Neural progenitor cell (in vitro differentiated cells): Measurements from ENCODE around the gene MYO18B. TPM values are rescaled to one million over a fixed set of nuclear protein-coding genes. Genes with fewer than 3 reads are reported as not detected.
A peak's percentile ranks its signal among the peaks of the same experiment; 100 is the strongest.

Source experiments
- DNase-seq: peaks from one replicate; pipeline ENCODE4 v3.0.0-alpha.2; 2016; ENCODE audit warnings: low spot score
- H2AFZ ChIP-seq: fragments of 200-600 bp; sonication (generic); replicated peaks from 2 replicates; pipeline ENCODE4 v1.6.1; 2016; ENCODE audit warnings: antibody characterized with exemption
- H3F3A ChIP-seq: fragments of 200-600 bp; sonication (generic); 2 replicates; pipeline ENCODE4 v1.6.1; 2016; ENCODE audit warnings: antibody characterized with exemption, low read depth
- H3K27ac ChIP-seq: fragments of 200-600 bp; sonication (generic); 2 replicates; pipeline ENCODE4 v1.5.1; 2016; ENCODE audit warnings: mild to moderate bottlenecking
- H3K27me3 ChIP-seq: fragments of 200-600 bp; sonication (generic); 2 replicates; pipeline ENCODE4 v1.6.1; 2016; ENCODE audit warnings: mild to moderate bottlenecking, moderate library complexity
- H3K36me3 ChIP-seq: fragments of 200-600 bp; sonication (generic); 2 replicates; pipeline ENCODE4 v1.5.1; 2016
- H3K4me1 ChIP-seq: fragments of 200-600 bp; sonication (generic); 2 replicates; pipeline ENCODE4 v1.6.1; 2016; ENCODE audit warnings: mixed run types
- H3K4me2 ChIP-seq: fragments of 200-600 bp; sonication (generic); 2 replicates; pipeline ENCODE4 v1.6.1; 2016
- H3K4me3 ChIP-seq: fragments of 200-600 bp; sonication (generic); 2 replicates; pipeline ENCODE4 v1.5.1; 2016
- H3K79me2 ChIP-seq: fragments of 200-600 bp; sonication (generic); 2 replicates; pipeline ENCODE4 v1.6.1; 2016; ENCODE audit warnings: low read depth
- H3K9ac ChIP-seq: fragments of 200-600 bp; sonication (generic); 2 replicates; pipeline ENCODE4 v1.6.1; 2016
- H3K9me3 ChIP-seq: fragments of 200-600 bp; sonication (generic); 2 replicates; pipeline ENCODE4 v1.5.1; 2016; ENCODE audit warnings: low read depth
- H4K20me1 ChIP-seq: fragments of 200-600 bp; sonication (generic); 2 replicates; pipeline ENCODE4 v1.6.1; 2016; ENCODE audit warnings: low read depth
- H3K27ac Mint-ChIP-seq: 3 replicates; pipeline ENCODE4 v1.8.0; 2021; ENCODE audit warnings: mixed read lengths
- H3K27me3 Mint-ChIP-seq: 2 replicates; pipeline ENCODE4 v1.8.0; 2022; ENCODE audit warnings: low read depth, mild to moderate bottlenecking, inconsistent platforms, moderate library complexity, mixed read lengths; ENCODE audit not compliant: insufficient read depth
- H3K36me3 Mint-ChIP-seq: 3 replicates; pipeline ENCODE4 v1.8.0; 2021; ENCODE audit warnings: mixed read lengths
- H3K4me1 Mint-ChIP-seq: 3 replicates; pipeline ENCODE4 v1.8.0; 2021; ENCODE audit warnings: mixed read lengths
- H3K4me3 Mint-ChIP-seq: 3 replicates; pipeline ENCODE4 v1.8.0; 2021; ENCODE audit warnings: mild to moderate bottlenecking, moderate library complexity, mixed read lengths
- H3K9me3 Mint-ChIP-seq: 3 replicates; pipeline ENCODE4 v1.8.0; 2020; ENCODE audit warnings: mixed read lengths
- CTCF ChIP-seq: fragments of 200-600 bp; sonication (generic); IDR thresholded peaks from 2 replicates; pipeline ENCODE4 v1.5.1; 2017; ENCODE audit warnings: antibody characterized with exemption, mild to moderate bottlenecking
- EZH2 ChIP-seq: fragments of 200-600 bp; sonication (generic); IDR thresholded peaks from 2 replicates; pipeline ENCODE4 v1.6.1; 2017; ENCODE audit warnings: antibody characterized with exemption, mild to moderate bottlenecking, moderate library complexity
- EZH2phosphoT487 ChIP-seq: fragments of 200-600 bp; sonication (generic); IDR thresholded peaks from 2 replicates; pipeline ENCODE4 v1.6.1; 2017; ENCODE audit warnings: antibody characterized with exemption
- total RNA-seq: library from RNA; depleted of rRNA; stranded (reverse); fragments of >200 nt; gene quantifications from 2 replicates; pipeline ENCODE4 v1.2.3, GENCODE V29; 2015; ENCODE audit warnings: low replicate concordance

The MYO18B gene
- total RNA-seq, 1 donor from 2014 or later = not detected

GRCh38 chr22:25698461-25698860 is 43.5 kb upstream of the MYO18B start:
- no peak overlapping the region for H2AFZ ChIP-seq
- Mint-ChIP-seq H3K9me3 (no peaks in the 10 kb centered on the region), H3K27me3 (peaks cover 5% of the 10 kb centered on the region), H3K4me1 (peaks cover 37% of the 10 kb centered on the region), H3K27ac (no peak overlapping the region), H3K36me3 (peaks cover 3% of the 10 kb centered on the region), H3K4me3 (no peak overlapping the region)
- no peaks in the 10 kb centered on the region for H3K9me3 ChIP-seq
- no peaks in the 10 kb centered on the region for H3K36me3 ChIP-seq
- H3K4me2 ChIP-seq = no peak overlapping the region
- peaks cover 13% of the 10 kb centered on the region for H3K4me1 ChIP-seq
- no peaks in the 10 kb centered on the region for H3F3A ChIP-seq
- no peak overlapping the region for H3K27ac ChIP-seq
- no peaks in the 10 kb centered on the region for H4K20me1 ChIP-seq
- no peaks in the 10 kb centered on the region for H3K79me2 ChIP-seq
- no peak for TF ChIP-seq CTCF
- no peak for TF ChIP-seq EZH2phosphoT487
- no peak for TF ChIP-seq EZH2
- H3K4me3 ChIP-seq = no peak overlapping the region
- H3K9ac ChIP-seq = no peak overlapping the region
- DNase-seq = no peak
- no peaks in the 10 kb centered on the region for H3K27me3 ChIP-seq

GRCh38 chr22:25698978-25699377 is 43.0 kb upstream of the MYO18B start:
- no peaks in the 10 kb centered on the region for H3K36me3 ChIP-seq
- Mint-ChIP-seq H3K4me3 (no peak overlapping the region), H3K36me3 (peaks cover 3% of the 10 kb centered on the region), H3K27me3 (peaks cover 5% of the 10 kb centered on the region), H3K4me1 (peaks cover 37% of the 10 kb centered on the region), H3K9me3 (no peaks in the 10 kb centered on the region), H3K27ac (no peak overlapping the region)
- H3K4me3 ChIP-seq = no peak overlapping the region
- no peaks in the 10 kb centered on the region for H3K27me3 ChIP-seq
- no peak overlapping the region for H3K9ac ChIP-seq
- no peak overlapping the region for H2AFZ ChIP-seq
- no peaks in the 10 kb centered on the region for H3K9me3 ChIP-seq
- H3K4me1 ChIP-seq = peaks cover 13% of the 10 kb centered on the region
- DNase-seq = no peak
- H3K27ac ChIP-seq = no peak overlapping the region
- H3K79me2 ChIP-seq = no peaks in the 10 kb centered on the region
- no peaks in the 10 kb centered on the region for H3F3A ChIP-seq
- H4K20me1 ChIP-seq = no peaks in the 10 kb centered on the region
- no peak for TF ChIP-seq EZH2
- TF ChIP-seq CTCF = no peak
- TF ChIP-seq EZH2phosphoT487 = no peak
- H3K4me2 ChIP-seq = no peak overlapping the region

- Histone ChIP-seq H3K4me3 (no peak overlapping the region), H3K27ac (no peak overlapping the region), H3K9ac (no peak overlapping the region), H3K9me3 (no peaks in the 10 kb centered on the region), H3F3A (no peaks in the 10 kb centered on the region), H3K4me2 (no peak overlapping the region), H3K27me3 (no peaks in the 10 kb centered on the region), H2AFZ (no peak overlapping the region), H4K20me1 (no peaks in the 10 kb centered on the region), H3K4me1 (peaks cover 13% of the 10 kb centered on the region), H3K79me2 (no peaks in the 10 kb centered on the region), H3K36me3 (no peaks in the 10 kb centered on the region)
- Mint-ChIP-seq H3K27ac (peak overlapping the region; percentile 37), H3K4me3 (no peak overlapping the region), H3K27me3 (peaks cover 5% of the 10 kb centered on the region), H3K9me3 (no peaks in the 10 kb centered on the region), H3K4me1 (peaks cover 37% of the 10 kb centered on the region), H3K36me3 (peaks cover 2% of the 10 kb centered on the region)
- DNase-seq = peak; percentile 31
- no peak for TF ChIP-seq EZH2phosphoT487
- no peak for TF ChIP-seq EZH2
- no peak for TF ChIP-seq CTCF
These were observed 40.8 kb upstream of the MYO18B start for GRCh38 chr22:25701056-25701780.
